Suppressor macrophage treated with lipopolysaccharide for 4 hours (primary cell): ENCODE measurements around the gene FPR2.
"Not testable (repeated sequence)": the region's sequence is repeated elsewhere in the genome, so short reads cannot be mapped to it uniquely, and the experiment has no call there.

Experiments used
- DNase-seq: peaks from one replicate; pipeline ENCODE4 v3.0.0-alpha.2; 2020

Gene FPR2

DNA sequence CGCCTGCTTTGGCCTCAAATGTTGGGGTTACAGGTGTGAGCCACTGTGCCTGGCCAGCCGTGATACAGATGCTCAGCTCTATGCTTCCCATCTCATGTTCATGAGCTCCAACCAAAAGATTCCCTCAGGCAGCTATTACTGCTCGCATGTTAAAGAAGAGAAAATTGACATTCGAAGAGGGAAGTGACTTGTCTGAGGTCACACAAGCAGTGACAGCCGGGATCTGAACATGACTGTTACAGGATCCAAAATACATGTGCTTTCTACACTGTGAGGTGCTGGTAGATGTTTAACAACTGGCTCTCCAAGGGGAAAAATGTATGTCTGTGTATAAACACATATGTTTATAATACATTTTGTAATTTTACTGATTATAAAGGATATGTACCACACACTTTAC is 20.6 kb upstream of the FPR2 start:
- DNase-seq = peak; percentile 80

DNA sequence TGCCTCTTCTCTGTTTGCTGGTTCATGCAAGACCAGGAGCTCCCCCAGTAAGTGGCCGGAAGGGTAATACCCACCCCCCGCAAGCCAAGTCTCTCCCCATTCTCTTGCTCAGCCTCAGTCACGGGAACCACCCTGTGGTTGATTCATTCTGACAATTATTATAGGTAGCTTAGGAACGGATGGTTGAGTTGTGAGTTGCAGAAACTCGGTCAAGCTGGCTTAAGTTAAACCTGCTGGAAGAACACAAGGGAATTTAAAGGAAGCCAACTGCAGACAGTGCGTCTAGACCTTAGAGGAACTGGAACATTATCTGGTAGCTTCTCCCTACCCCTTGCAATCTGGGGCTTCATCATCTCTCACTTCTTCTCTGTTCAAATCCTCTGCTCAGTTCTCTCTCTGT is 18.2 kb upstream of the FPR2 start:
- peak; percentile 29 for DNase-seq

DNA sequence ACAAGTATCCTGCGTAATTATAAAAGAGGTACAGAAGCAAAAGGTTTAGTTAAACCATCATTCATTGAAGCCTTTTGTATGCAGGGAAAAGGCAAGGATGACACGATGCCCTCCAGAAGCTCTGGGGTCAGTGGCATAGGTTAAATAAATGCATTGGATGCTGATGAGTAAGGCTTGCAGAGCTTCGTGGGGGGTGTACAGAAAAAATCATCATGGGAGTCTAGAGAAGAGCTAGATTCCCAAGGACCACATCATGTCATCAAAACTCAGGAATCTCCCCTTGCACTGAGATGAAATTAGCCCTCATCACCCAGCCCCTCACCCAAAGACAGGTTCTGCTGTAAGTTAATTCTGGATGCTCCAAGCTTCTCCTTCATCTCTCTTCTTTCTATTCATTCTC is 17.6 kb upstream of the FPR2 start:
- no peak for DNase-seq

DNA sequence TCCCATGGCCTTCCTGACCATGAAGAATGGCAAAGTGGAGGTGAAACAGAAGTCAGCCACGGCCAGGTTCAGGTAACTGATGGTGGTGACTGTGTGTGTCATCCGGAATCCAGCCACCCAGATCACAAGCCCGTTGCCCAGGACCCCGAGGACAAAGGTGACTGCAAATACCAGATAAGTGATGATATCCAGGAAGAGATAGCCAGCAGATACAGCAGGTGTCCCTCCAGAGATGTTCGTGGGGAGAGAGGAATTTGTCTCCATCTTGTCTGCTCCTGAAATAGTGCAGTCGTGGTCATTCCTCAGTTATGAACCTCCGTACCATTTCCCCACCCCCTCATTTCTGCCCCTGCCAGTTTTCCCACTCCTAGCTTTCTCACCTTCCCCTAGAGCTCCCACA is 14.2 kb upstream of the FPR2 start:
- DNase-seq = no peak

DNA sequence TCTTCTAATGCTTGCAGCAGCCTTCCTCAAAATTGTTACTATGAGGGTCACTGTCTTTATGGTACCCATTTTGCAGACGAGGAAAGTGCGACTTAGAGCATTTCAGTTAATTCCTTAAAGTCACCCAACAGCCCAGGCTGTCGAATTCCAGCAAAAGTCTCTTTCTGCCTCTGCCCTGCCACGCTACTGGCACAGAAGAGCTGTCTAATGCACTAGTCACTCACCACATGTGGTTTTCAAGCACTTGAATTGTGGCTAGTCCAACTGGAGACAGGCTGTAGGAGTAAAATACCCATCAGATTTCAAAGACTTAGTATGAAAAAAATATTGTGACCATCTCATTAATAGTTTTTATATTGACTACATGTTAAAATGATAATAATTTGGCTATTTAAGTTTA is 11.0 kb upstream of the FPR2 start:
- DNase-seq = no peak

DNA sequence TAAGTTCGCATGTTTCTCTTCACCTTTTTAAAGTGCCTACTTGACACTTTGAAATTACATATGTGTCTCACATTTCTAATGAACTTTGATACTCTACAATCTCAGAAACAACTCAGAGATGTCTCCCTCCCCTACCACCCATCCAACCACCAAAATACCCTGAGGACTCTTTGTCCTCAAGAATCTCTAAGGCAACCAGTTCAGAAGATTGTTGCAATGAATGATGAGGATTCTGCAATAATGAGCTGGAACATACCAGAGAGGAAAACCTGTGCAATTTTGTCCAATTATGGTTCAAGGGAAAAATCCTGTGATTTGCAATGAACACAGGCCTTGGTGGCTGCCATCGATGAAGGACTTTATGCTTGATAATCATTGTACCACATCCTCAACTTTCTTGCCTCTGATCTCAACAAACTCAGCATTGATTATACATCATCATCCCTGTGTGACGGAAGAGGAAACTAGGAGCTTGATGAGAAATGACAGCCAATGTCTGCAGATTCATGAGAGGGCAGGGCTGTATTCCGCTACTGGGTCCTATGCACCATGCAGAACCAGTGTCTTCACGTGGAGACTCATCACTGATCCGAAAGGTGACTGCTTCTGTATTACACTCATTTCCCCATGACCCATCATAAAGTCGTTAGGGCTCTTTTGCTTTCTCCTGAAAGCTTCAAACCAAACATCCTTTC is 10.4 kb upstream of the FPR2 start:
- peak; percentile 43 for DNase-seq

DNA sequence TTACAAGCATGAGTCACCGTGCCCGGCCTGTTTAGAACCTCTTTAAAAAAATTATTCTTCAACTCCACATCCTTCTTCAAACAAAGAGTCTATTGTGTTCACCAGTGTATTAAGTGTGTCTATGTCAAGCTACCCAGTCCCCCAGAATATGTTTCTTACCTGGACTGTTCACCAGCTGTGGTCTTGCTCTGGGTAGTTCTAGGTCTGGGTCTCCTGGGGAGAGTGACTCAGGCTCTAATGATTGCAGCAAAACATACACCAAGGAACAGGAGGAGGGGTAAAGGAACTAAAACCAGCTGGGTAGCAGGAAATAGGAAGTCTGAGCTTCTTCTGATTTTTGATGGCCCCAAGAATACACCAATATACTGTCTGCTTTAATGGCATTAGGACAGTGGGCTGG is 9.3 kb upstream of the FPR2 start, which contains the start of gene FPR1:
FPR1 (minus strand) TSS at position 224 of the 400 bp plus-strand sequence. CDS start 4,884 bp downstream, outside the sequence.
- peak; percentile 87 for DNase-seq

DNA sequence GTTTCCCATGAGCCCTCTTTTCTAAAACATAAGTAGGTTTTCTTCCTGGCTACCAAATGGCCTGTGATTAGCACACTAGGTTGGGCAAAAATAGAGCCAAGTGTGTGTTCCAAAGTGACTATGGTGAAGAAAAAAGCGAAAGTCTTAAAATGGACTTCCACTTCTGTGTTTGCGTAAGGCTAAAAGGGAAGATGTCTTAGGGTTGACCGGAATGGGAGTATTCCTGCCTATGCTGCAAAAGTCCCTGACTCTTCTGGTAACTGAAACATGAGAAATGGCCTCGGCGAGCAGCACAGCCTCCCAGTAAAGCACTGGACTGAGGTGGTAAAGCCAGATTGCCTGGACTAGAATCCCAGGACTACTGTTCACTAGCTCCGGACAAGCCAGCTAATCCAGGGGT is 6.9 kb upstream of the FPR2 start:
- DNase-seq = peak; percentile 94

DNA sequence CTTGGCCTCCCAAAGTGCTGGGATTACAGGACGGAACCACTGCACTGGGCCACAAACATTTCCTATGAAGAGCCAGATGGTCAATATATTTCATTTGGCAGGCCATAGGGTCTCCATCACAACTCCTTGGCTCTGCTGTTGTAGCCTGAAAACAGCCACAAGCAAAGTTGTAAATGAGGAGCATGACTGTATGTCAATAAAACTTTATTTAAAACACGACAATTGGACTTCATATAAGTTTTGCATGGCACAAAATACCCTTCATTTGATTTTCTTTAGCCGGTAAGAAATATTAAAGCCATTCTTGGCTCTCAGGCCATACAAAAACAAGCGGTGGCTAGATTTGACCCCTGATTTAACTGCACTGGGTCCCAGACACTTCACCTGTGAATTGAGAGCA is 6.2 kb upstream of the FPR2 start:
- no peak for DNase-seq

DNA sequence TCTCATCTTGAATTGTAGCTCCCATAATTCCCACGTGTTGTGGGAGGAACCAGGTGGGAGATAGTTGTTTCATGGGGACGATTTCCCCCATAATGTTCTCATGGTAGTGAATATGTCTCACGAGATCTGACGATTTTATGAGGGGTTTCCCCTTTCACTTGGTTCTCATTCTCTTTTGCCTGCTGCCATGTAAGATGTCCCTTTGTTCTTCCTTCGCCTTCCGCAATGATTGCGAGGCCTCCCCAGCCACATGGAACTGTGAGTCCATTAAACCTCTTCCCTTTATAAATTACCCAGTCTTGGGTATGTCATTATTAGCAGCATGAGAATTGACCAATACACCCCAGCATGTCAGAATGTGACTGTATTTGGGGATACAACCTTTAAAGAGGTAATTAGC is 5.4 kb upstream of the FPR2 start:
- DNase-seq = peak; percentile 45

DNA sequence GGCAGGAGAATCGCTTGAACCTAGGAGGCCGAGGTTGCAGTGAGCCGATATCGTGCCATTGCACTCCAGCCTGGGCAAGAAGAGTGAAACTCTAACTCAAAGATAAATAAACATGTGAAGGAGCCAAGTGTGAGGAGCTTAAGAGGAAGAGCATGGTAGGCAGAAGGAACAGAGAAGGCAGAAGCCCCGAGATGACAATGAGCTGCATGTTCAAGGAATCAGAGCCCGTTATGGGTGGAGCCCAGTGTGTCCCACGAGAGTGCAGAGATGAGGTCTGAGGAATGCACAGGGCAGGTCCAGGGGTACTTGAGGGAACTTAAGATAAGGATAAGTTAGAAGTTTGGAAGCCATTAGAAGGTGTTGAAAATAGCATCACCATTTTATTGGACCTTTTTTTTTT is 716 bp downstream of the FPR2 start:
- no peak for DNase-seq

DNA sequence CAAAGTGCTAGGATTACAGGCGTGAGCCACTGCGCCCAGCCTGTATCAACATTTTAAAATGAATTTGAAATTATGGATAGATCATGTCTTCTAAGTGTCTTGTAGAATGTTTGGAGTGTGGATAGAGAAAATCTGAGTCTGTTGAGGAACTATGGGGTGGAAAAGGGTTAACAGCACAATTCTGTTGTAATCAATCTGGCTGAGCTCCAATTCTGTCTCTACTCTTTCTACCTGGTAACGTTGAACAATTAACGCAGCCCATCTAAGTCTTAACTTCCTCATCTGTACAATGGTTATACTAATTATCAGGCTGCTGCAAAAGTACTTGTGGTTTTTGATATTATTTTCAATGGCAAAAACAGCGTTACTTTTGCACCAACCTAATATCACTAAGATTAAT is 4.1 kb downstream of the FPR2 start:
- DNase-seq = no peak

DNA sequence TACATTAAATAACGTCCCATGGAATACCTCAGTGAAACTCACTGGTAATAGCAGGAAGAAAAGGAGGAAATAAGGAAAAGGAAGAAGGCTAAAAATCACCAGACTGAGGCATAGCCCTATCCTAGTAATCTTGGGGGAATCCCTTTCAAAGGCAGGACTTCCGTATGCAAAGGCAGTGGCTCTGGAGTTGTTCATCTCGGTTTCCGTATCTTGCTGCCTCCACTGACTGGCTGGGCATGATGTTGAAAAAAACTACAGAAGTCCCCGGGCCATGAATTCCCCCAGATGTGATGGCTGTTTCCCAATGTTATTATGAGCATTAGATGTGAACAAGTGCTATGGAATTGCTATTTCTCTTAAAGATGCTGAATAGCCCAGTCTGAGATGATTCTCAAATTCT is 5.5 kb downstream of the FPR2 start:
- peak; percentile 91 for DNase-seq

DNA sequence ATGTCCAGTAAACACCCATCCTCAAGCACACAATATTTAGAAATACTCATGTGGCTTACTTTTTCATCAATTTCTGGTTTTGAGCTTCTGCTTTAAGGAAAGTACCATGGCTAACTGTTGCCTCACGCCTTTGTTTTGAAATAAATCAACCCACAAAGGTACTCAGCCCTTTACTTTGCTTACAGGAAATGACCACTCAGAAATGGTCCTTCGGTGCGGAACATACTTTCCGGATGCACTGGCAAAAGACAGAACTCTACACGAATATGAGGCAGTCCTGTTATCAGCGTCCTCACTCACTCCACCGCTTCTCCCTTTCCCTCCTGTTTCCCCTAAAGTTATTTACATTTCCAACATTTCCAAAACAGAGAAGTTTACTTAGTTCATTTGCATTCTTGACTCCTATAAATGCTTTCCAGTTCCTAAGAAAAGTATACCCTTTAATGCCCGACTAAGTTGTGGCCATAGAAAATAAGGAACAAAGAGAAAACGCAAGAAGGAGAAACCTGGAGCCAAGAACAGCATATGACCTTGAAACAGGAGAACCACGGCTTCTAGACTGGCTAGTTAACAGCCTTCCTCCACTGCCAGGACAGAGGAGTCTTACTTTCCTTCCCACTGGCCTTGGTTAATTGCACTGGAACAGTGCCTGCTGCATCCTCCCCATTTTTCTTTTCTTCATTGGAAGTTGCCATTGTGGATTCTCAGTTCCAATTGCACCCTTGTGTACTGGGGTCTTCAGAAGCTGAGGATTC is 10.6 kb downstream of the FPR2 start:
- DNase-seq = peak; percentile 90

DNA sequence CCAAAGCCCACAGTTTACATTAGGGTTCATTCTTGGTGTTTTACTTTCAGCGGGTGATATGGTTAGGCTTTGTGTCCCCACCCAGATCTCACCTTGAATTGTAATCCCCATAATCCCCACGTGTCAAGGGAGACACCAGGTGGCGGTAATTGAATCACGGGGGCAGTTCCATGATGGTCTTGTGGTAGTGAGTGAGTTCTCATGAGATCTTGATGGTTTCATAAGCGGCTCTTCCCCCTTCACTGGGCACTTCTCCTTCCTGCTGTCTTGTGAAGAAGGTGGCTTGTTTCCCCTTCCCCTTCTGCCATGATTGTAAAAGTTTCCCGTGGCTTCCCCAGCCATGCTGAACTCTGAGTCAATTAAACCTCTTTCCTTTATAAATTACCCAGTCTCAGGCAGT is 12.0 kb downstream of the FPR2 start:
- peak; percentile 65 for DNase-seq

DNA sequence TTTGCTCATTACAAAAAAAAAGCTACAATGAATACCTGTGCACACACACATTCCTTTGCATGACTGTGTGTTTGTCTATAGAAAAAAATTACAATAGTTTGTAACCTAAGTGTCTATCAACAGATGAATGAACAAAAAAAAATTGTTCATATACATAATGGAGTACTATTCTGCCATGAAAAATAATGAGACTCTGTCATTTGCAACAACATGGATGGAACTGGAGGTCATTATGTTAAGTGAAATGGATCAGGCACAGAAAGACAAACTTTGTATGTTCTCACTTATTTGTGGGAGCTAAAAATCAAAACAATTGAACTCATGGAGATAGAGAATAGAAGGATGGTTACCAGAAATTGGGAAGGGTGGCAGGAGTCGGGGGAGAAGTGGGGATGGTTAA is 15.6 kb downstream of the FPR2 start:
- not testable (repeated sequence) for DNase-seq

DNA sequence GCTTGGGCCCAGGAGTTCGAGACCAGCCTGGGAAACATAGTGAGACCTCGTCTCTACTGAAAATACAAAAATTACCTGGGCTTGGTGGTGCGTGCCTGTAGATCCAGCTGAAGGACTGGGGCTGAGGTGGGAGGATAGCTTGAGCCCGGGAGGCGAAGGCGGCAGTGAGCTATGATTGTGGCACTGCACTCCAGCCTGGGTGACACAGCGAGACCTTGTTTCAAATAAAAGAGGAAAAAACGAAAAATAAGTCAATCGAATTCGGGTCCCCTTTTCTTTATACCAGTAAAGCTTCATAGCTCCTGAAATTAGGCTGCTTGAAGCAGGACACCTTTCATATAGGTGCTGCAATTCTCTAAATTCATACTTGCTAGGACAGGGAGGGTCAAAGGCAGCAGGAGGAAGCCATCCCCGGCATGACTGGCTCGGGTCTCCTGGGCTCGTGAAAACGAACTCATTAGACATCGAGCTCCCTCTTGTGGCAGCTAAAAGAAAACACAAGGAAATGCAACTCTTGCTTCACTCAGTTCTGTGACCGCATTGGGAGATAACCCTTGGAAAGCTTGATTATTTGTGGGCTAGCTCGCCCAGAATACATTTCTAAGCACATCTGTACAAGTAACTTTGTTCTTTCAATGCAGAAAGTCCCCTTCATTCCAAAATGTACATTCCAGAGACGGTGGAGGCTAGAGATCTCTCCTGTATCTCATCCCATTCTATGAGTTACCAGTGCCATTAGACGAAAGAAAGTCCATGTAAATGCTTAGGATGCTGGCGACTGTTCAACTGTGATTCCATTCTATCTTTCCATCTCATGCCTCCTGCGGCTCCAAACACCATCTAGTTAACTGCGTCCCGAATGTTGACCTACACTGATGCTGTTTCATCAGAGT is 16.8 kb downstream of the FPR2 start:
- peak; percentile 91 for DNase-seq

DNA sequence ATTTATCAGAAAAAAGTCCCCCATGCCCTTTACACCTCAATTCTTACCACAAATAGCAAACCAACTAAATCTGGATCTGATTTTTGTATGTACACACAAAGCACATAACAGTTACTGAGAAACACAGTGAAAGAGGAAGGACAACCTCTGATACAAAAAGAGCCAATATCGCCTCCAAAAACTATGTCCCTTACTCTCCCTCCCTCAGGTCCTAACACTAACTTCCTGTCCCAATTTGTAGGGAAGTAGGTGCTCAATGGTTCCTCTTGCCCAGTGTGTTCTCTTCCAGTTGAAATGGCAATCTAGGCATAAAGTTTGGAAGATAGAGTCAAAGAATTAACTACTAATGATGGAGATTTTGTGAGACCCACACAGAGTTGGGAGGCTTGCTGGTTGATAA is 18.2 kb downstream of the FPR2 start:
- DNase-seq = no peak

DNA sequence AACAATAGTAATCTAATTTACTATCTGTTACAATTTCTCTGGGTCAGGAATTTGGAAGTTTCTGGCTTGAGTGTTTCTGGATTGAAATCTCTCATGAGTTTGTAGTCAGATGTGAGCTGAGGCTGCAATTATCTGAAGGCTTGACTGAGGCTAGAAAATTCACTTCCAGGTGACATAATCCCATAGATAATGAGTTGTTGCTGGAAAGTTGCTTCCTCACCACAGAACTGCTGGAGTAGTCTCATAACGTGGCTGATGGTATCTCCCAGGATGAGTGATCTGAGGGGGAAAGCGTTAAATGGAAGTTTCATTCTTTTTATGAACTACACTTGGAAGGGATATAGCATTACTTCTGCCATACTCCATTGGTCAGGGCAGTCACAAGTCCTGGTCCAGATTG is 18.7 kb downstream of the FPR2 start:
- DNase-seq = no peak

DNA sequence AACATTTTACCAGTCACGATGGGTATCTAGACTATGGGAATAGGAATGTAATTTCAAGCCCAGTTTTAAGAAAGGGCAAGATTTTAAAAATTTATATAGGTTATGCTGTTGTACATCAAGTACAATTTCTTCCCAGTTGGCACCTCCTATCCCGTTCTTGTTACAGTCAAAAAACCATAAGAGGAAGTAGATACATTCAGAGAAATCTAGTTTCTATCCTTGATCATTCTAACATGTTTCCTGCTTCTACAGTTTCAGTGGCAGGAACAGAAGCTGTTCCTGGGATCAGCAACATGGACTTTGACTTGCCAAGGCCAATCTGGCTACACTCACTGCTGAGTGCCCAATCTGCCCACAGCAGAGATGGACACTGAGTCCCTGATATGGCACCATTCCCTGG is 19.3 kb downstream of the FPR2 start:
- DNase-seq = peak; percentile 51

DNA sequence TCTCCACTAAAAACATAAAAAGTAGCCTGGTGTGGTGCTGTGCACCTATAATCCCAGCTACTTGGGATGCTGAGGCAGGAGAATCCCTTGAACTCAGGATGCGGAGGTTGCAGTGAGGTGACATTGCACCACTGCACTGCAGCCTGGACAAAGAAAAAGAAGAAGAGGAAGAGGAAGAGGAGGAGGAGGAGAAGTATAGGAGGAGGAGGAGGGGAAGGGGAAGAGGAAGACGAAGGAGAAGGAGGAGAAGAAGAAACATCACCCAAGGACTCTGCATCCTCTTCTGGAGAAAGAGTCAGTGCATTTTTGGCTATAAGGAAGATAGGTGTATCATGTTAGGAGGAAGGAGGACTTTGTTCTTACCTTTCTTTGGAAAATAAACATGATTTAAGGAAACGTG is 21.0 kb downstream of the FPR2 start:
- no peak for DNase-seq

DNA sequence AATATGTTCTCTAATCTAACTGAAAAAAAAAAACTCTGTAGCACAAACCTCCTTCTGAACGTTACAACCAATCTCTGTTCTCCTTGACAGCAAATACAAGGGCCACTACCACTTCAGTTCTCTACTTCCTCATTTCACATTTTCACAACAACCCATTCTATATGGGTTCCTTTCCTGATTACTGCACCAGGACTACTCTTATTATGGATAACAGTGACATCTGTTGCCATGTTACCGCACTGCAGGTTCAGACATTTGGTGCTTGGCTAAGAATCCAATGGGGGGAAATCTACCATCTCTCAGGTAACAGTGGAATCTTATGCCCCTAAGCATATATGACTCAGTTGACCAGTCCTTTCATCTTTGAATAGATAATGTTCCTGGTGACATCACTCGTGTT is 22.4 kb downstream of the FPR2 start:
- DNase-seq = peak; percentile 79

DNA sequence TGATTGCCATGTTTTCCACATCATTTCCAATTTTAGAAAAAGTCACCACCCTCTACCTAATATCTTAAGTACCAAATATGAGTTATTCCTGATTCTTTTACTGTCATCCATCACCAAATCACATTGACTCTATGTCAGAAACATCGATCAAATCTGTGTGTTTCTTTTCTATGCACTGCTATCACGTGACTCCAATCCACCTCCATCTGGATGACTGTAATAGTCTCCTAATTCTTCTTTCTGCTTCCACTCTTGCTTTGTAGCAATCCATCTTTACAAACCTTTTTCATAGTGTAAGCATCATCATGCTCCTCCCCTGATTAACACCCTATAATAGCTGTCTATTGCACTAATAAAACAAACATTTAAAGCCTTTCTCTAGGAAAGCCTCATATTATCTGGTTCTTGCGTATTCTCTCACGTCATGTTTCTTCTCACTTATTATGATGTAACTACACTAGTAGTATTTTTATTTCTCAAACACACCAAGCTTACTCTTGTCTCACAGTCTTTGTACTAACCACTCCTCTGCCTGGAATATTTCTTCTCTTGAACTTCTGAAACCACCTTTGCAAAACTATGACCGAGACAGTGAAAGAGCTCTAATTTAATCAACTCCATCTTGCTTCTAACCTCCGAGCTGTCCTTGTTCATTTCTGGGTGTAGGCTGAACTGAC is 23.3 kb downstream of the FPR2 start:
- peak; percentile 42 for DNase-seq
